AG04449 (cell line): Measurements from ENCODE around the gene PRKCE.

Experiments used
- CTCF ChIA-PET: fragments of 350-600 bp; formaldehyde crosslinking; extraction: SDS; loops from one replicate; lab custom pipeline; 2021; ENCODE audit warnings: antibody characterized with exemption; lab: Yijun Ruan, JAX
- POLR2A ChIA-PET: fragments of 400-600, 350-600 bp; formaldehyde crosslinking; extraction: SDS; loops from one replicate; lab custom pipeline; 2020; ENCODE audit warnings: antibody characterized with exemption, inconsistent platforms; lab: Yijun Ruan, JAX
- DNase-seq: peaks from one replicate; pipeline ENCODE4 v3.0.0-alpha.2; 2010; ENCODE audit warnings: low read depth, low spot score
- H3K4me3 ChIP-seq: 2 replicates; pipeline ENCODE4 v1.5.1; 2011; ENCODE audit warnings: low read depth, mild to moderate bottlenecking, control low read depth, low read length
- TF ChIP-seq, protein P1 (sequence below): IDR thresholded peaks from one replicate; pipeline ENCODE4 v1.5.1; 2011; ENCODE audit warnings: mild to moderate bottlenecking, moderate library complexity, low read length, control low read depth, inconsistent platforms; ENCODE audit not compliant: insufficient read depth; ENCODE audit errors: missing control alignments

The PRKCE gene

DNA sequence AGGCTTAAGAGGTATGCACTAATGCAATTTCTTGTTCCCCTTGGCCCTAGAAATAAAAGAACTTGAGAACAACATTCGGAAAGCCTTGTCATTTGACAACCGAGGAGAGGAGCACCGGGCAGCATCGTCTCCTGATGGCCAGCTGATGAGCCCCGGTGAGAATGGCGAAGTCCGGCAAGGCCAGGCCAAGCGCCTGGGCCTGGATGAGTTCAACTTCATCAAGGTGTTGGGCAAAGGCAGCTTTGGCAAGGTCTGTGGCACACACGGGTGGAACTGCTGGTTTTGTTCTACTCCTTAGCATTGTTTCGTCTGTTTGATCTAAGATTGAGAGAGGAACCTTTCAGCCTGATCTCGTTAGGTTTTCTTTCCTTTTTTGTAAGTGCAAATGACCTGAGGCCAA, 355.9 kb downstream of the PRKCE start:
- H3K4me3 ChIP-seq = no peak overlapping the region
- DNase-seq = no peak
- POLR2A ChIA-PET = interaction anchor here (1.7 kb wide), 1 partner anchor 290 kb away, joined by 6 read pairs; the partner anchor contains the start of gene EPAS1
- CTCF ChIA-PET = interaction anchor here (0.6 to 6.4 kb wide), 4 partner anchors 15 to 359 kb away, joined by 3 to 53 read pairs (median 9); no protein-coding TSS in a partner anchor
- TF ChIP-seq, protein P1, sequence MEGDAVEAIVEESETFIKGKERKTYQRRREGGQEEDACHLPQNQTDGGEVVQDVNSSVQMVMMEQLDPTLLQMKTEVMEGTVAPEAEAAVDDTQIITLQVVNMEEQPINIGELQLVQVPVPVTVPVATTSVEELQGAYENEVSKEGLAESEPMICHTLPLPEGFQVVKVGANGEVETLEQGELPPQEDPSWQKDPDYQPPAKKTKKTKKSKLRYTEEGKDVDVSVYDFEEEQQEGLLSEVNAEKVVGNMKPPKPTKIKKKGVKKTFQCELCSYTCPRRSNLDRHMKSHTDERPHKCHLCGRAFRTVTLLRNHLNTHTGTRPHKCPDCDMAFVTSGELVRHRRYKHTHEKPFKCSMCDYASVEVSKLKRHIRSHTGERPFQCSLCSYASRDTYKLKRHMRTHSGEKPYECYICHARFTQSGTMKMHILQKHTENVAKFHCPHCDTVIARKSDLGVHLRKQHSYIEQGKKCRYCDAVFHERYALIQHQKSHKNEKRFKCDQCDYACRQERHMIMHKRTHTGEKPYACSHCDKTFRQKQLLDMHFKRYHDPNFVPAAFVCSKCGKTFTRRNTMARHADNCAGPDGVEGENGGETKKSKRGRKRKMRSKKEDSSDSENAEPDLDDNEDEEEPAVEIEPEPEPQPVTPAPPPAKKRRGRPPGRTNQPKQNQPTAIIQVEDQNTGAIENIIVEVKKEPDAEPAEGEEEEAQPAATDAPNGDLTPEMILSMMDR = no peak

DNA sequence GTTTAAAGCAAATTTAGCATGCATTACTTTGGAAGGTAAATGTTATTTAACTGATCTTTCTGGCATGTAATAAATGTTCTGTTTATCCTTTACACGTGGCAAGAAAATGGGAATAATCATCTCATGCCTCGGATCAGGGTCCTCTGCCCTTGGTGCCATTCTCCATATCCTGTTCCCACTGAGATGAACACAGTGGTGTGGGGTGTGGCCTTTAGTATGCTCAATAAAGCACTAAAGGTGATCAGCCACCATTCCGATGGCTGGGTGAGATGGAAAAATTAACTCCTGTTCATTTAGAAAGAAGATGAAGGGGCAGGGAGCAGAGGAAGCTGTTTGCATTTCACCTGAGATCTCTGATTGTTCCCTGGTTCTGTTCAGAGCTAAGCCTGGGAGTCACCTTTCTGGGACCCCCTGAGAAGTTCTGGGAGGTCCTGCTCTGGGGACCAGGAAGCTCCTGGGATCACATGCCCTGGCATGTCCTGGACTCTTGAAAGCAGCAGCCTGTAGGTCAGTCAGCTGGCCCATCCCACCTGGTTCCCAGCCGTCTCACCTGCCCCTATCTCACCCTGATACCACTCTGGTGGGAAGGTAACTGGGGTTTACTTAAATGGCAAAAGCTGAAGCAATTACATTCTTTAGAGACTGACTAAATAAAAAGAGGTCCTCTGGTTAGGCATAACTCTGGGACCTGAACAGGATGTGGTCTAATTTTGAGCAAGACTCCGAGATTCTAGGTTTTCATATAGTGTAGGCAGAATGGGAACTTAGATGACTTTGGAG, 356.8 kb downstream of the PRKCE start:
- H3K4me3 ChIP-seq = no peak overlapping the region
- ChIA-PET CTCF (interaction anchor here (1.2 to 3.3 kb wide), 7 partner anchors 15 to 454 kb away, joined by 3 to 15 read pairs (median 4); no protein-coding TSS in a partner anchor), POLR2A (interaction anchor here (1.7 kb wide), 1 partner anchor 289 kb away, joined by 6 read pairs; the partner anchor contains the start of gene EPAS1)
- no peak for DNase-seq
- TF ChIP-seq, protein P1 = no peak

GRCh38 chr2:46009315-46009714, 357.8 kb downstream of the PRKCE start:
- CTCF ChIA-PET = interaction anchor here (1.2 to 3.3 kb wide), 6 partner anchors 16 to 453 kb away, joined by 3 to 15 read pairs (median 5); no protein-coding TSS in a partner anchor

DNA sequence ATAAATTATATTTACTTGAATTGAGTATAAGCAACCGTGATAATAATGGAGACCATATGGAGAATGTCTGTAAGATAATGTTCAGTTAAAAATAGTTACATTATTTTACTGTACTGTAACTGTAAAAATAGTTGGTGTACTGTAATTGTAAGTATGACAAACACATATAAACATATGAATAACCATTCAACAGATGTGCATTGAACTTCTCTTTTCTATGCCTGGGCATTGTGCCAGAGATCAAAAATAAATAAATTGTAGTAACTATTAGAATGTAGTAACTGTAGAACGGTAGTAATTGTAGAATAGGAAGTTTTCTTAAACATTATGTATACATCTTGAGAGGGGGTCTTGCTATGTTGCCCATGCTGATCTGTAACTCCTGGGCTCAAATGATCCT, 358.3 kb downstream of the PRKCE start:
- DNase-seq = no peak
- H3K4me3 ChIP-seq = no peak overlapping the region
- TF ChIP-seq, protein P1 = no peak
- ChIA-PET CTCF (interaction anchor here (0.8 to 2.3 kb wide), 17 partner anchors 8 to 451 kb away, joined by 3 to 25 read pairs (median 7); partner anchors contain the start of gene EPAS1), POLR2A (no interaction called here)

More at GRCh38 chr2:46009315-46009714, 357.8 kb downstream of the PRKCE start:
- no peak for DNase-seq
- POLR2A ChIA-PET = no interaction called here
- TF ChIP-seq, protein P1 = no peak
- H3K4me3 ChIP-seq = no peak overlapping the region

- no peak overlapping the region for H3K4me3 ChIP-seq
- CTCF ChIA-PET = interaction anchor here (0.7 to 2.3 kb wide), 36 partner anchors 8 to 451 kb away, joined by 3 to 25 read pairs (median 4); partner anchors contain the start of gene EPAS1
- no peak for DNase-seq
- TF ChIP-seq, protein P1 = no peak
- POLR2A ChIA-PET = no interaction called here
These were observed 358.9 kb downstream of the PRKCE start for GRCh38 chr2:46010223-46010924.
